Measurements from ENCODE around the gene ALKBH6. TPM values are rescaled to one million over a fixed set of nuclear protein-coding genes. Genes with fewer than 3 reads are reported as not detected.

Gene ALKBH6
- total RNA-seq, 1 donor from 2014 or later, result 16.0 TPM

DNA sequence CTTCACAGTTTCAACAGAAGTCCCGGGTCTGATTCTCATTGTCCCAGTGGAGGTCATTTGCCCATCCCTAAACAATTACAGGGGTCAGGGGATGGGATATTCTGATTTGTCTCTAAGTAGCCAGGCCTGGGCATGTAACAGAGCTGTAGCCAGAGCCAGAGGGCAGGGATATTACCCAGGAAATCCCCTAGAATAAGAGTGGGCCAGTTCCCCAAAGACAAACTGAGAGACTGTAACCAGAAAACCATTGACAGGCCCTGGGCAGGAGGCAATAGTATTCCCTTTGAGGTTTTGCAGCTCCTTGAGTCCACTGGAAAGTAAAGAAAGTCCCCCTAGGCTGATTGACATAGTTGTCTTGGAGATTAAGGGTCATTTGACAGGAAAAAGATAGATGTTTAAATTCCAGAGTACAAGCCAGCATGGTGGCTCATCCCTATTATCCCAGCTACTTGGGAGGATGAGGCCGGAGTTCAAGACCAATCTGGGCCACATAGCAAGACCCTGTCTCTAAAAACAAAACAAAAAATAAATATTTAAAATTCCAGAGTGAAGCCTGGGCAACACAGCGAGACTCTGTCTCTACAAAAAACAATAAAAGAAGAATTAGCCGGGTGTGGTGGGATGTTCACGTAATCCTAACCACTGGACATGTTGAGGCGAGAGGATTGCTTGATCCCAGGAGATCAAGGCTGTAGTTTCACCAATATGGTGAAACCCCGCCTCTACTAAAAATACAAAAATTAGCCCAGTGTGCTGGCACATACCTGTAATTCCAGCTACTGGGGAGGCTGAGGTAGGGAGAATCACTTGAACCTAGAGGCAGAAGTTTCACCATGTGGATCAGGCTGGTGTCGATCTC, 20.9 kb downstream of the ALKBH6 start:
- TF ChIP-seq, protein P1, sequence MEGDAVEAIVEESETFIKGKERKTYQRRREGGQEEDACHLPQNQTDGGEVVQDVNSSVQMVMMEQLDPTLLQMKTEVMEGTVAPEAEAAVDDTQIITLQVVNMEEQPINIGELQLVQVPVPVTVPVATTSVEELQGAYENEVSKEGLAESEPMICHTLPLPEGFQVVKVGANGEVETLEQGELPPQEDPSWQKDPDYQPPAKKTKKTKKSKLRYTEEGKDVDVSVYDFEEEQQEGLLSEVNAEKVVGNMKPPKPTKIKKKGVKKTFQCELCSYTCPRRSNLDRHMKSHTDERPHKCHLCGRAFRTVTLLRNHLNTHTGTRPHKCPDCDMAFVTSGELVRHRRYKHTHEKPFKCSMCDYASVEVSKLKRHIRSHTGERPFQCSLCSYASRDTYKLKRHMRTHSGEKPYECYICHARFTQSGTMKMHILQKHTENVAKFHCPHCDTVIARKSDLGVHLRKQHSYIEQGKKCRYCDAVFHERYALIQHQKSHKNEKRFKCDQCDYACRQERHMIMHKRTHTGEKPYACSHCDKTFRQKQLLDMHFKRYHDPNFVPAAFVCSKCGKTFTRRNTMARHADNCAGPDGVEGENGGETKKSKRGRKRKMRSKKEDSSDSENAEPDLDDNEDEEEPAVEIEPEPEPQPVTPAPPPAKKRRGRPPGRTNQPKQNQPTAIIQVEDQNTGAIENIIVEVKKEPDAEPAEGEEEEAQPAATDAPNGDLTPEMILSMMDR (IDR thresholded peaks at IDR 0.05), result no peak
- no peak for DNase-seq (ENCODE audit: extremely low spot score, unreplicated experiment)
- H3K36me3 Mint-ChIP-seq (ENCODE audit: unreplicated experiment), result peaks cover 3% of the 10 kb centered on the region
- no peaks in the 10 kb centered on the region for H3K9me3 Mint-ChIP-seq (ENCODE audit: unreplicated experiment)
- H3K27me3 Mint-ChIP-seq (ENCODE audit: unreplicated experiment), result peaks cover 7% of the 10 kb centered on the region
- peak overlapping the region; percentile 10 for H3K4me3 Mint-ChIP-seq (ENCODE audit: unreplicated experiment)
- H3K27ac Mint-ChIP-seq (ENCODE audit: unreplicated experiment), result peak overlapping the region; percentile 61
- H3K4me1 Mint-ChIP-seq (ENCODE audit: unreplicated experiment), result peaks cover 15% of the 10 kb centered on the region

- no peak for DNase-seq (ENCODE audit: extremely low spot score, unreplicated experiment)
- Mint-ChIP-seq H3K9me3 (ENCODE audit: unreplicated experiment) (no peaks in the 10 kb centered on the region), H3K4me1 (ENCODE audit: unreplicated experiment) (peaks cover 18% of the 10 kb centered on the region), H3K27ac (ENCODE audit: unreplicated experiment) (no peak overlapping the region), H3K27me3 (ENCODE audit: unreplicated experiment) (peaks cover 12% of the 10 kb centered on the region), H3K4me3 (ENCODE audit: unreplicated experiment) (no peak overlapping the region), H3K36me3 (ENCODE audit: unreplicated experiment) (no peaks in the 10 kb centered on the region)
- TF ChIP-seq, protein P1 (IDR thresholded peaks at IDR 0.05), result no peak
Observed at GRCh38 chr19:35991731-35992450, 22.1 kb downstream of the ALKBH6 start.

GRCh38 chr19:35990771-35991730, 23.0 kb downstream of the ALKBH6 start:
- Mint-ChIP-seq H3K27me3 (ENCODE audit: unreplicated experiment) (peaks cover 15% of the 10 kb centered on the region), H3K27ac (ENCODE audit: unreplicated experiment) (no peak overlapping the region), H3K4me3 (ENCODE audit: unreplicated experiment) (no peak overlapping the region), H3K9me3 (ENCODE audit: unreplicated experiment) (no peaks in the 10 kb centered on the region), H3K36me3 (ENCODE audit: unreplicated experiment) (no peaks in the 10 kb centered on the region), H3K4me1 (ENCODE audit: unreplicated experiment) (peaks cover 13% of the 10 kb centered on the region)
- DNase-seq (ENCODE audit: extremely low spot score, unreplicated experiment), result no peak
- TF ChIP-seq, protein P1 (IDR thresholded peaks at IDR 0.05), result no peak

GRCh38 chr19:35990156-35990555, 23.9 kb downstream of the ALKBH6 start:
- Mint-ChIP-seq H3K27me3 (ENCODE audit: unreplicated experiment) (peaks cover 22% of the 10 kb centered on the region), H3K36me3 (ENCODE audit: unreplicated experiment) (no peaks in the 10 kb centered on the region), H3K4me3 (ENCODE audit: unreplicated experiment) (no peak overlapping the region), H3K9me3 (ENCODE audit: unreplicated experiment) (no peaks in the 10 kb centered on the region), H3K27ac (ENCODE audit: unreplicated experiment) (no peak overlapping the region), H3K4me1 (ENCODE audit: unreplicated experiment) (peaks cover 8% of the 10 kb centered on the region)
- TF ChIP-seq, protein P1 (IDR thresholded peaks at IDR 0.05), result no peak
- DNase-seq (ENCODE audit: extremely low spot score, unreplicated experiment), result no peak
